ENCODE data around the gene SLC44A4.

Gene SLC44A4

GRCh38 chr6:31830886-31831335, 47.9 kb downstream of the SLC44A4 start:
- 0 out of 2 replicates have a peak, but pooled peaks have one; percentile 2 for TF ChIP-seq ZNF394 (tag by site-specific recombination; IDR thresholded peaks at IDR 0.05; ENCODE audit: borderline replicate concordance)
- TF ChIP-seq MZF1 (tag by site-specific recombination; IDR thresholded peaks at IDR 0.05; ENCODE audit: borderline replicate concordance), result peak; percentile 79
- no peak for TF ChIP-seq ZNF19 (tag by site-specific recombination; IDR thresholded peaks at IDR 0.05; ENCODE audit: low read depth)
- CTCF ChIA-PET, result interaction anchor here (0.6 to 4.4 kb wide), 19 partner anchors 13 to 1243 kb away, joined by 3 to 18 read pairs (median 6); partner anchors contain the start of genes C6orf47, CLIC1, EHMT2 and HLA-DPA1
- H3K4me3 ChIP-seq (ENCODE audit: low read depth, low read length), result peak overlapping the region; percentile 64
- no peaks in the 10 kb centered on the region for H3K9me3 ChIP-seq (ENCODE audit: control insufficient read depth, insufficient read depth, low read depth, low read length)
- H3K4me1 ChIP-seq (ENCODE audit: control insufficient read depth, insufficient read depth, low read length), result no peaks in the 10 kb centered on the region
- POLR2A ChIA-PET, result interaction anchor here (0.6 to 8.1 kb wide), 20 partner anchors 12 to 297 kb away, joined by 3 to 93 read pairs (median 7); partner anchors contain the start of genes ATF6B, BAG6, CLIC1 and DDX39B
- H3K27ac ChIP-seq (ENCODE audit: extremely low read depth, low read depth, low read length), result peak overlapping the region; percentile 32; the same call in 1 of the 2 replicates
- peaks cover 1 to 25% of the 10 kb centered on the region in 2 experiments; a peak in 2 of 3 replicates for H3K36me3 ChIP-seq (ENCODE audit: control insufficient read depth in 2 of 2, insufficient read depth in 1 of 2, low read length in 2 of 2)

- H3K4me3 ChIP-seq (ENCODE audit: low read depth, low read length), result peak overlapping the region; percentile 64
- no peaks in the 10 kb centered on the region for H3K4me1 ChIP-seq (ENCODE audit: control insufficient read depth, insufficient read depth, low read length)
- H3K9me3 ChIP-seq (ENCODE audit: control insufficient read depth, insufficient read depth, low read depth, low read length), result no peaks in the 10 kb centered on the region
- POLR2A ChIA-PET, result interaction anchor here (0.6 to 8.1 kb wide), 31 partner anchors 8 to 1052 kb away, joined by 3 to 93 read pairs (median 6); partner anchors contain the start of genes BAG6, CLIC1, DDX39B and GPANK1
- peak overlapping the region; percentile 72 for H3K27ac ChIP-seq (ENCODE audit: extremely low read depth, low read depth, low read length)
- H3K36me3 ChIP-seq (ENCODE audit: control insufficient read depth in 2 of 2, insufficient read depth in 1 of 2, low read length in 2 of 2), result peaks cover 0 to 24% of the 10 kb centered on the region in 2 experiments; a peak in 2 of 3 replicates
- CTCF ChIA-PET, result interaction anchor here (0.6 to 4.4 kb wide), 23 partner anchors 15 to 416 kb away, joined by 3 to 18 read pairs (median 4); partner anchors contain the start of genes CLIC1, LSM2, LY6G5C and VARS1
- no peak for TF ChIP-seq ZNF660 (tag by site-specific recombination; IDR thresholded peaks at IDR 0.05)
- 0 out of 2 replicates have a peak, but pooled peaks have one; percentile 15 for TF ChIP-seq ZNF580 (tag by site-specific recombination; IDR thresholded peaks at IDR 0.05)
- TF ChIP-seq ZBTB17 (tag by site-specific recombination; IDR thresholded peaks at IDR 0.05), result peak; percentile 41
- TF ChIP-seq ZNF76 (tag by site-specific recombination; IDR thresholded peaks at IDR 0.05; ENCODE audit: borderline replicate concordance, low read depth), result no peak
- TF ChIP-seq ZNF37A (tag by site-specific recombination; IDR thresholded peaks at IDR 0.05), result no peak
- TF ChIP-seq KLF10 (tag by site-specific recombination; IDR thresholded peaks at IDR 0.05), result 0 out of 2 replicates have a peak, but pooled peaks have one; percentile 18
- no peak for TF ChIP-seq ZNF677 (tag by site-specific recombination; IDR thresholded peaks at IDR 0.05)
- no peak for TF ChIP-seq ZNF561 (tag by site-specific recombination; IDR thresholded peaks at IDR 0.05; ENCODE audit: borderline replicate concordance)
- TF ChIP-seq HIC1 (tag by site-specific recombination; IDR thresholded peaks at IDR 0.05), result peak; percentile 33; the same call in 1 of the 2 replicates
- peak; percentile 31; the same call in 1 of the 2 replicates for TF ChIP-seq ZBTB20 (tag by site-specific recombination; IDR thresholded peaks at IDR 0.05)
- TF ChIP-seq CTCF (tag by site-specific recombination; IDR thresholded peaks at IDR 0.05), result peak; percentile 57; the same call in 1 of the 2 replicates
- peak; percentile 42; the same call in 1 of the 2 replicates for TF ChIP-seq ZFP37 (tag by site-specific recombination; IDR thresholded peaks at IDR 0.05)
- TF ChIP-seq ZBTB6 (tag by site-specific recombination; IDR thresholded peaks at IDR 0.05), result no peak
- TF ChIP-seq KLF17 (tag by site-specific recombination; IDR thresholded peaks at IDR 0.05), result peak; percentile 23; the same call in 1 of the 2 replicates
- TF ChIP-seq SP7 (tag by site-specific recombination; IDR thresholded peaks at IDR 0.05), result peak; percentile 68; the same call in 1 of the 2 replicates
- TF ChIP-seq AEBP2 (tag by site-specific recombination; IDR thresholded peaks at IDR 0.05; ENCODE audit: borderline replicate concordance), result no peak
- TF ChIP-seq SCRT1 (tag by site-specific recombination; IDR thresholded peaks at IDR 0.05; ENCODE audit: borderline replicate concordance), result no peak
- TF ChIP-seq GLIS2 (tag by site-specific recombination; IDR thresholded peaks at IDR 0.05), result no peak
- TF ChIP-seq ZSCAN4 (tag by site-specific recombination; IDR thresholded peaks at IDR 0.05), result no peak
- TF ChIP-seq GLIS1 (tag by site-specific recombination; IDR thresholded peaks at IDR 0.05), result no peak
These were observed 49.0 kb downstream of the SLC44A4 start for GRCh38 chr6:31829633-31830283.
